ENCODE data around the gene FIBCD1. TPM values are rescaled to one million over a fixed set of nuclear protein-coding genes. Genes with fewer than 3 reads are reported as not detected.

The FIBCD1 gene
- polyA plus RNA-seq, 1 of the 3 experiments (the other 2 are of a cell fraction) = 1.3 TPM

DNA sequence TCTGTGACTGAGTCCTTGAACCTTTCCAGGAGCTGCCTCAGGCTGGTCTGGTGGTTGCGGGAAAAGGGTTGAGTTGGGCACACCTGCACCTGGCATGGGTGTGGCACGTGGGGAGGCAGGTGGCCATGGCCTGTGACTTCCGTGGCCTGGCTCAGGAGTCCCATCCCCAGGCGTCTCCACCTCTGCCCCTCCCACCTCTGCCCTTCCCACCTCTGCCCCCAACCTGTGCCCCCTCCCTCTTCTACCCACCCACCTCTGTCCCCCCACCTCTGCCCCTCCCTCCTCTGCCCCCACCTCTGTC is 40.5 kb downstream of the FIBCD1 start:
- Histone ChIP-seq H3K9ac (no peak overlapping the region), H3K27me3 (ENCODE audit: insufficient read depth) (no peaks in the 10 kb centered on the region), H3K4me2 (no peak overlapping the region), H3K36me3 (replicated peaks in 1 of 2; ENCODE audit: control insufficient read depth in 1 of 2, insufficient read depth in 2 of 2, low read length in 1 of 2) (peaks cover under 1 to 9% of the 10 kb centered on the region in 2 experiments), H3K27ac (ENCODE audit: low read depth in 2 of 2, low read length in 1 of 2) (no peak overlapping the region), H3K9me2 (no peaks in the 10 kb centered on the region), H3F3A (replicated peaks; ENCODE audit: insufficient read depth) (no peaks in the 10 kb centered on the region), H3K9me3 (no peaks in the 10 kb centered on the region), H4K20me1 (ENCODE audit: insufficient read depth) (peaks cover 12% of the 10 kb centered on the region; the same call in 1 of the 2 replicates), H3K79me2 (ENCODE audit: insufficient read depth) (no peaks in the 10 kb centered on the region), H2AFZ (ENCODE audit: low read depth) (no peak overlapping the region), H3K4me3 (ENCODE audit: low read depth in 2 of 2, low read length in 1 of 2) (no peak overlapping the region), H3K4me1 (ENCODE audit: control insufficient read depth in 1 of 2, insufficient read depth in 2 of 2, low read depth in 1 of 2, low read length in 1 of 2) (peaks cover 0 to 3% of the 10 kb centered on the region in 2 experiments; a peak in 1 of 4 replicates)
- ChIA-PET POLR2A (no interaction called here), CTCF (interaction anchor here (1.0 to 1.2 kb wide), 4 partner anchors 28 to 43 kb away, joined by 3 to 4 read pairs (median 4); no protein-coding TSS in a partner anchor)
- TF ChIP-seq TEAD4 (IDR thresholded peaks at IDR 0.05; ENCODE audit: borderline replicate concordance, insufficient read depth) = no peak
- no peak for TF ChIP-seq CHD2 (IDR thresholded peaks at IDR 0.05; ENCODE audit: low read length, partially characterized antibody)
- TF ChIP-seq, protein P1, sequence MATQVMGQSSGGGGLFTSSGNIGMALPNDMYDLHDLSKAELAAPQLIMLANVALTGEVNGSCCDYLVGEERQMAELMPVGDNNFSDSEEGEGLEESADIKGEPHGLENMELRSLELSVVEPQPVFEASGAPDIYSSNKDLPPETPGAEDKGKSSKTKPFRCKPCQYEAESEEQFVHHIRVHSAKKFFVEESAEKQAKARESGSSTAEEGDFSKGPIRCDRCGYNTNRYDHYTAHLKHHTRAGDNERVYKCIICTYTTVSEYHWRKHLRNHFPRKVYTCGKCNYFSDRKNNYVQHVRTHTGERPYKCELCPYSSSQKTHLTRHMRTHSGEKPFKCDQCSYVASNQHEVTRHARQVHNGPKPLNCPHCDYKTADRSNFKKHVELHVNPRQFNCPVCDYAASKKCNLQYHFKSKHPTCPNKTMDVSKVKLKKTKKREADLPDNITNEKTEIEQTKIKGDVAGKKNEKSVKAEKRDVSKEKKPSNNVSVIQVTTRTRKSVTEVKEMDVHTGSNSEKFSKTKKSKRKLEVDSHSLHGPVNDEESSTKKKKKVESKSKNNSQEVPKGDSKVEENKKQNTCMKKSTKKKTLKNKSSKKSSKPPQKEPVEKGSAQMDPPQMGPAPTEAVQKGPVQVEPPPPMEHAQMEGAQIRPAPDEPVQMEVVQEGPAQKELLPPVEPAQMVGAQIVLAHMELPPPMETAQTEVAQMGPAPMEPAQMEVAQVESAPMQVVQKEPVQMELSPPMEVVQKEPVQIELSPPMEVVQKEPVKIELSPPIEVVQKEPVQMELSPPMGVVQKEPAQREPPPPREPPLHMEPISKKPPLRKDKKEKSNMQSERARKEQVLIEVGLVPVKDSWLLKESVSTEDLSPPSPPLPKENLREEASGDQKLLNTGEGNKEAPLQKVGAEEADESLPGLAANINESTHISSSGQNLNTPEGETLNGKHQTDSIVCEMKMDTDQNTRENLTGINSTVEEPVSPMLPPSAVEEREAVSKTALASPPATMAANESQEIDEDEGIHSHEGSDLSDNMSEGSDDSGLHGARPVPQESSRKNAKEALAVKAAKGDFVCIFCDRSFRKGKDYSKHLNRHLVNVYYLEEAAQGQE (IDR thresholded peaks at IDR 0.05; ENCODE audit: low read depth, low read length) = no peak
- no peak for TF ChIP-seq POLR2AphosphoS5 (IDR thresholded peaks at IDR 0.05; ENCODE audit: low read depth, low read length)
- no peak for TF ChIP-seq YY1 (IDR thresholded peaks at IDR 0.05; ENCODE audit: low read depth)
- no peak for TF ChIP-seq EZH2phosphoT487 (IDR thresholded peaks at IDR 0.05; ENCODE audit: borderline replicate concordance, low read depth)
- no peak for TF ChIP-seq TAF1 (IDR thresholded peaks at IDR 0.05; ENCODE audit: borderline replicate concordance, low read depth, low read length)
- TF ChIP-seq RAD21 (IDR thresholded peaks at IDR 0.05; ENCODE audit: low read length) = no peak
- TF ChIP-seq RFX5 (IDR thresholded peaks at IDR 0.05; ENCODE audit: low read length) = no peak
- TF ChIP-seq FOXM1 (IDR thresholded peaks at IDR 0.05; ENCODE audit: low read depth) = no peak
- TF ChIP-seq, protein P2, sequence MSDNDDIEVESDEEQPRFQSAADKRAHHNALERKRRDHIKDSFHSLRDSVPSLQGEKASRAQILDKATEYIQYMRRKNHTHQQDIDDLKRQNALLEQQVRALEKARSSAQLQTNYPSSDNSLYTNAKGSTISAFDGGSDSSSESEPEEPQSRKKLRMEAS (IDR thresholded peaks at IDR 0.05; ENCODE audit: low read depth) = no peak
- TF ChIP-seq GATA2 (CRISPR knock-in tag; IDR thresholded peaks at IDR 0.05) = no peak
- 23% methylated on average over 2 of the region's 4 CpGs for WGBS (ENCODE audit: low lambda C conversion rate)
- DNase-seq = no peak

DNA sequence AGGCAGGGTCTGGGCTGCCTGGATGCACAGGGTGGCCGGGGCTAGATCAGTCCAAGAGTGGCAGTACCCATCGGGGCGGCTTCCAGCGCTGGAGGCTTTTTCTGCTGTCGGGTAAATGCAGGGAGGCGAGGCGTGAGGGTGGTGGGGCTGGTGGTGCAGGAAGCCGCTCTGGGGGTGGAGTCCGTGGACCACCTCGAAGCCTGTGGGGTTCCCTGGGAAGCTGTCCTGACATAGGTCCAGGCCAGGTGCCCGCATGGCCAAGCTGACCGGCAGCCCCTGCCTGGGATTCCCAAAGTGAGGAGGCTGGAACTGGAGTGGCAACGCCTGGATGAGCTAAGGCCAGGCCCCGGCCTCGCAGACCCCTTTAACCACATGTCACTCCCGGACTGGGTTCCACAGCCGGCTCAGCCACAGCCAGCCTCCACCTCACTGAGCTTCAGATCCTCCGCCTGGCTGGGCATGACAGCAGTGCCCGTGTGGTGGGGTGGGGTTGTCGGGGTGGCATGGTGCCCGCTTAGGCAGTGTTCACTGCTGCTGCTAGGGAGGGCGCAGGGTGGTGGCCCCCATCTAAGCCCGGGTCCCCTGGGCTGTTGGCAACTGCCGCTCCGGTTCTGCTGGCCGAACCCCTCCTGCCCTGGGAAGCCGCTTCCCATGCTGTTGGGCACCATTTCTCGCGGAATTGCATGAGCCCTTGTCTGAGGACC is 41.0 kb downstream of the FIBCD1 start:
- ChIA-PET POLR2A (no interaction called here), CTCF (interaction anchor here (1.0 to 1.4 kb wide), 5 partner anchors 28 to 44 kb away, joined by 3 to 4 read pairs (median 4); no protein-coding TSS in a partner anchor)
- no peaks in the 10 kb centered on the region for H3K79me2 ChIP-seq (ENCODE audit: insufficient read depth)
- no peak overlapping the region for H3K27ac ChIP-seq (ENCODE audit: low read depth in 2 of 2, low read length in 1 of 2)
- peaks cover 0 to 3% of the 10 kb centered on the region in 2 experiments; a peak in 1 of 4 replicates for H3K4me1 ChIP-seq (ENCODE audit: control insufficient read depth in 1 of 2, insufficient read depth in 2 of 2, low read depth in 1 of 2, low read length in 1 of 2)
- H3K27me3 ChIP-seq (ENCODE audit: insufficient read depth) = no peaks in the 10 kb centered on the region
- peaks cover 2% of the 10 kb centered on the region for H3F3A ChIP-seq (replicated peaks; ENCODE audit: insufficient read depth)
- H3K36me3 ChIP-seq (replicated peaks in 1 of 2; ENCODE audit: control insufficient read depth in 1 of 2, insufficient read depth in 2 of 2, low read length in 1 of 2) = peaks cover 5 to 14% of the 10 kb centered on the region in 2 experiments
- H3K4me3 ChIP-seq (ENCODE audit: low read depth in 2 of 2, low read length in 1 of 2) = no peak overlapping the region
- H2AFZ ChIP-seq (ENCODE audit: low read depth) = no peak overlapping the region
- no peak overlapping the region for H3K9ac ChIP-seq
- WGBS (ENCODE audit: low lambda C conversion rate) = 37% methylated on average over 20 of the region's 29 CpGs
- peak; percentile 70 for DNase-seq
- no peak for TF ChIP-seq NRF1 (IDR thresholded peaks at IDR 0.05; ENCODE audit: low read depth, low read length)
- TF ChIP-seq TEAD4 (IDR thresholded peaks at IDR 0.05; ENCODE audit: borderline replicate concordance, insufficient read depth) = no peak
- no peak for TF ChIP-seq RCOR1 (IDR thresholded peaks at IDR 0.05; ENCODE audit: low read length)
- TF ChIP-seq FOSL2 (IDR thresholded peaks at IDR 0.05; ENCODE audit: borderline replicate concordance, low read depth) = no peak
- TF ChIP-seq, protein P3, sequence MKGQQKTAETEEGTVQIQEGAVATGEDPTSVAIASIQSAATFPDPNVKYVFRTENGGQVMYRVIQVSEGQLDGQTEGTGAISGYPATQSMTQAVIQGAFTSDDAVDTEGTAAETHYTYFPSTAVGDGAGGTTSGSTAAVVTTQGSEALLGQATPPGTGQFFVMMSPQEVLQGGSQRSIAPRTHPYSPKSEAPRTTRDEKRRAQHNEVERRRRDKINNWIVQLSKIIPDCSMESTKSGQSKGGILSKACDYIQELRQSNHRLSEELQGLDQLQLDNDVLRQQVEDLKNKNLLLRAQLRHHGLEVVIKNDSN (IDR thresholded peaks at IDR 0.05; ENCODE audit: borderline replicate concordance, low read depth) = no peak
- TF ChIP-seq YY1 (IDR thresholded peaks at IDR 0.05; ENCODE audit: low read depth) = no peak
- TF ChIP-seq, protein P4, sequence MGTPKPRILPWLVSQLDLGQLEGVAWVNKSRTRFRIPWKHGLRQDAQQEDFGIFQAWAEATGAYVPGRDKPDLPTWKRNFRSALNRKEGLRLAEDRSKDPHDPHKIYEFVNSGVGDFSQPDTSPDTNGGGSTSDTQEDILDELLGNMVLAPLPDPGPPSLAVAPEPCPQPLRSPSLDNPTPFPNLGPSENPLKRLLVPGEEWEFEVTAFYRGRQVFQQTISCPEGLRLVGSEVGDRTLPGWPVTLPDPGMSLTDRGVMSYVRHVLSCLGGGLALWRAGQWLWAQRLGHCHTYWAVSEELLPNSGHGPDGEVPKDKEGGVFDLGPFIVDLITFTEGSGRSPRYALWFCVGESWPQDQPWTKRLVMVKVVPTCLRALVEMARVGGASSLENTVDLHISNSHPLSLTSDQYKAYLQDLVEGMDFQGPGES (IDR thresholded peaks at IDR 0.05; ENCODE audit: low read depth, low read length) = no peak
- TF ChIP-seq JUND (IDR thresholded peaks at IDR 0.05) = no peak
- TF ChIP-seq EZH2phosphoT487 (IDR thresholded peaks at IDR 0.05; ENCODE audit: borderline replicate concordance, low read depth) = no peak
- TF ChIP-seq ELF1 (IDR thresholded peaks at IDR 0.05) = no peak
- H4K20me1 ChIP-seq (ENCODE audit: insufficient read depth) = peaks cover 14% of the 10 kb centered on the region; the same call in 1 of the 2 replicates
- H3K9me3 ChIP-seq = no peaks in the 10 kb centered on the region
- no peak overlapping the region for H3K4me2 ChIP-seq
- no peaks in the 10 kb centered on the region for H3K9me2 ChIP-seq
